ENCODE measurements around the gene MROH8.

DNA sequence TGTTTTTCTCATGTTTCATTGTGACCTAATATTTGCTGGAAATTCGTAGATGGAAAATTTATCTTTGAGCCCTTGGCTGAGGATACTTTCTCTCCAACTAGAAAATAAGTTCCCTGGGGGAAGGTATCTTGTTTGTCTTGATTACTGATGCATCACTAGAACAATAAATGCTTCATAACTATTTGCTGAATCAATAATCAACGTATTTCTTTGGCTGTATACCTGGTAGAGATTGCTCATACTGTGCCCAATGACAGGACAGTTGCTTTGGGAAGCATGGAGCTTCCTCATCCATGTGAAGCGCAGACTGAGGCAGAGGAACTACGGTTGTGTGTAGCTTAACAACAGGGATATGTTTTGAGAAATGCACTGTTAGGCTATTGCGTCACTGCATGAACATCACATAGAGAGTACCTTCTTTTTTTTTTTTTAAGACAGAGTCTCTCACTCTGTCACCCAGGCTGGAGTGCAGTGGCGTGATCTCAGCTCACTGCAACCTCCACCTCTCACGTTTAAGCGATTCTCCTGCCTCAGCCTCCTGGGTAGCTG, 34.4 kb downstream of the MROH8 start:
- TF ChIP-seq, protein P1, sequence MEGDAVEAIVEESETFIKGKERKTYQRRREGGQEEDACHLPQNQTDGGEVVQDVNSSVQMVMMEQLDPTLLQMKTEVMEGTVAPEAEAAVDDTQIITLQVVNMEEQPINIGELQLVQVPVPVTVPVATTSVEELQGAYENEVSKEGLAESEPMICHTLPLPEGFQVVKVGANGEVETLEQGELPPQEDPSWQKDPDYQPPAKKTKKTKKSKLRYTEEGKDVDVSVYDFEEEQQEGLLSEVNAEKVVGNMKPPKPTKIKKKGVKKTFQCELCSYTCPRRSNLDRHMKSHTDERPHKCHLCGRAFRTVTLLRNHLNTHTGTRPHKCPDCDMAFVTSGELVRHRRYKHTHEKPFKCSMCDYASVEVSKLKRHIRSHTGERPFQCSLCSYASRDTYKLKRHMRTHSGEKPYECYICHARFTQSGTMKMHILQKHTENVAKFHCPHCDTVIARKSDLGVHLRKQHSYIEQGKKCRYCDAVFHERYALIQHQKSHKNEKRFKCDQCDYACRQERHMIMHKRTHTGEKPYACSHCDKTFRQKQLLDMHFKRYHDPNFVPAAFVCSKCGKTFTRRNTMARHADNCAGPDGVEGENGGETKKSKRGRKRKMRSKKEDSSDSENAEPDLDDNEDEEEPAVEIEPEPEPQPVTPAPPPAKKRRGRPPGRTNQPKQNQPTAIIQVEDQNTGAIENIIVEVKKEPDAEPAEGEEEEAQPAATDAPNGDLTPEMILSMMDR (conservative IDR thresholded peaks at IDR 0.05 in 1 of 2, IDR thresholded peaks at IDR 0.05 in 1 of 2; ENCODE audit: extremely low read depth in 1 of 2, insufficient read depth in 1 of 2, low read depth in 1 of 2, low read length in 2 of 2) = no peak
- TF ChIP-seq EZH2 (IDR thresholded peaks at IDR 0.05; ENCODE audit: borderline replicate concordance, low read length) = no peak

All from mammary epithelial cell (primary cell).